NCI-H1694 treated with DMSO at 0.1 percent for 48 hours (cell line): ENCODE measurements around the gene FOXJ1.

ENCODE experiments used
- DNase-seq: peaks from one replicate; lab custom pipeline; 2025; lab: John Stamatoyannopoulos, UW

Gene FOXJ1

GRCh38 chr17:76091526-76092286 is 49.3 kb downstream of the FOXJ1 start:
- DNase-seq: no peak

GRCh38 chr17:76090517-76091129 is 50.4 kb downstream of the FOXJ1 start:
- no peak for DNase-seq

GRCh38 chr17:76089680-76090516 is 51.1 kb downstream of the FOXJ1 start:
- DNase-seq: no peak

GRCh38 chr17:76088868-76089576 is 52.0 kb downstream of the FOXJ1 start:
- DNase-seq: no peak

- DNase-seq: no peak
Measured at GRCh38 chr17:76088041-76088867, 52.8 kb downstream of the FOXJ1 start.

- DNase-seq: no peak
Measured at GRCh38 chr17:76087531-76087930, 53.5 kb downstream of the FOXJ1 start.

- no peak for DNase-seq
Measured at GRCh38 chr17:76086384-76086783, 54.7 kb downstream of the FOXJ1 start.
